HepG2 (cell line): ENCODE measurements around the gene RUSF1. TPM values are rescaled to one million over a fixed set of nuclear protein-coding genes. Genes with fewer than 3 reads are reported as not detected.
A peak's percentile ranks its signal among the peaks of the same experiment; 100 is the strongest.

Source experiments
- CEBPB ChIP-seq: IDR thresholded peaks from 2 replicates; pipeline ENCODE4 v1.6.1; 2011; ENCODE audit warnings: low read depth, low read length, improper control_type of control experiment, borderline replicate concordance
- DMAP1 ChIP-seq: IDR thresholded peaks from 2 replicates; pipeline ENCODE4 v1.6.1; 2016
- FIP1L1 ChIP-seq: fragments of 200-400 bp; formaldehyde crosslinking; IDR thresholded peaks from 2 replicates; pipeline ENCODE4 v1.6.1; 2018; ENCODE audit warnings: low read depth, mild to moderate bottlenecking, low read length, moderate library complexity, borderline replicate concordance; ENCODE audit not compliant: insufficient read depth
- HMG20B ChIP-seq: conservative IDR thresholded peaks from 2 replicates; pipeline ENCODE4 v1.6.1; 2016; ENCODE audit warnings: missing genetic modification reagents, missing compliant biosample characterization
- HNRNPH1 ChIP-seq: fragments of 200-400 bp; formaldehyde crosslinking; optimal IDR thresholded peaks from 2 replicates; pipeline ENCODE3; 2017; ENCODE audit warnings: mild to moderate bottlenecking, low read depth, low read length
- MIER3 ChIP-seq: IDR thresholded peaks from 2 replicates; pipeline ENCODE4 v1.6.1; 2016; ENCODE audit warnings: missing compliant biosample characterization, borderline replicate concordance
- MTA1 ChIP-seq: sonication (generic); formaldehyde crosslinking; IDR thresholded peaks from 2 replicates; pipeline ENCODE4 v1.4.0; 2020; ENCODE audit warnings: missing genetic modification reagents, mild to moderate bottlenecking, borderline replicate concordance
- NFRKB ChIP-seq: fragments of 450-650 bp; IDR thresholded peaks from 2 replicates; pipeline ENCODE4 v1.6.1; 2017
- PATZ1 ChIP-seq: sonication (generic); formaldehyde crosslinking; IDR thresholded peaks from 2 replicates; pipeline ENCODE4 v1.4.0; 2020; ENCODE audit warnings: missing genetic modification reagents
- PAWR ChIP-seq: sonication (generic); formaldehyde crosslinking; IDR thresholded peaks from 2 replicates; pipeline ENCODE4 v1.4.0; 2020; ENCODE audit warnings: missing genetic modification reagents, mild to moderate bottlenecking, borderline replicate concordance
- PHF8 ChIP-seq: sonication (generic); formaldehyde crosslinking; IDR thresholded peaks from 2 replicates; pipeline ENCODE4 v1.5.0; 2020; ENCODE audit warnings: missing genetic modification reagents
- POLR2G ChIP-seq: fragments of 200-400 bp; formaldehyde crosslinking; IDR thresholded peaks from 2 replicates; pipeline ENCODE4 v1.6.1; 2018; ENCODE audit warnings: mild to moderate bottlenecking, low read depth, low read length, moderate library complexity
- RFX5 ChIP-seq: IDR thresholded peaks from 2 replicates; pipeline ENCODE4 v1.6.1; 2011; ENCODE audit warnings: low read depth, low read length, improper control_type of control experiment
- SOX13 ChIP-seq, 3 experiments: fragments of 450-650 bp in 1 of 3; sonication (generic) in 1 of 3; formaldehyde crosslinking in 1 of 3; IDR thresholded peaks in 2 of 3; conservative IDR thresholded peaks in 1 of 3; 2 replicates each; pipeline versions ENCODE4 v1.5.0 to v1.6.1; 2016 to 2020; ENCODE audit warnings: antibody characterized with exemption in 1 of 3, mild to moderate bottlenecking in 1 of 3, missing compliant biosample characterization in 1 of 3, missing genetic modification reagents in 1 of 3, moderate library complexity in 1 of 3
- WIZ ChIP-seq: sonication (generic); formaldehyde crosslinking; IDR thresholded peaks from 2 replicates; pipeline ENCODE4 v1.5.1; 2020; ENCODE audit warnings: mild to moderate bottlenecking, missing genetic modification reagents
- ZFP37 ChIP-seq: sonication (generic); formaldehyde crosslinking; IDR thresholded peaks from 2 replicates; pipeline ENCODE4 v1.4.0; 2020; ENCODE audit warnings: missing genetic modification reagents, borderline replicate concordance
- ZNF12 ChIP-seq: sonication (generic); formaldehyde crosslinking; IDR thresholded peaks from 2 replicates; pipeline ENCODE4 v1.5.0; 2020; ENCODE audit warnings: missing genetic modification reagents
- ZNF138 ChIP-seq: sonication (generic); formaldehyde crosslinking; IDR thresholded peaks from 2 replicates; pipeline ENCODE4 v1.5.0; 2020; ENCODE audit warnings: mild to moderate bottlenecking, low read depth, missing genetic modification reagents
- ZNF317 ChIP-seq: sonication (generic); formaldehyde crosslinking; IDR thresholded peaks from 2 replicates; pipeline ENCODE4 v1.5.0; 2020; ENCODE audit warnings: mild to moderate bottlenecking, missing genetic modification reagents
- ZNF562 ChIP-seq: sonication (generic); formaldehyde crosslinking; IDR thresholded peaks from 2 replicates; pipeline ENCODE4 v1.8.0; 2022; ENCODE audit warnings: missing genetic modification reagents, borderline replicate concordance
- ZNF644 ChIP-seq: IDR thresholded peaks from 2 replicates; pipeline ENCODE4 v1.6.1; 2016; ENCODE audit warnings: low read depth
- ZNF678 ChIP-seq: sonication (generic); formaldehyde crosslinking; IDR thresholded peaks from 2 replicates; pipeline ENCODE4 v1.4.0; 2020; ENCODE audit warnings: mild to moderate bottlenecking, missing genetic modification reagents
- ZNF737 ChIP-seq: sonication (generic); formaldehyde crosslinking; IDR thresholded peaks from 2 replicates; pipeline ENCODE4 v1.5.0; 2020; ENCODE audit warnings: missing genetic modification reagents, mild to moderate bottlenecking, borderline replicate concordance
- ZNF792 ChIP-seq: IDR thresholded peaks from 2 replicates; pipeline ENCODE4 v1.6.1; 2016
- polyA plus RNA-seq, 8 experiments: library from polyadenylated mRNA; depleted of rRNA in 3 of 8; stranded (reverse) in 7 of 8; unstranded in 1 of 8; fragments of >200 nt; fragmentation: Illumina TruSeq in 4 of 8; extraction: Trizol in 4 of 8; gene quantifications; 2 replicates each; pipeline versions ENCODE4 v1.2.1 to v1.2.3, GENCODE V29; 2011 to 2016; ENCODE audit warnings: low read depth in 4 of 8, missing spikeins in 1 of 8, mixed read lengths in 1 of 8; ENCODE audit not compliant: insufficient read depth in 1 of 8
- total RNA-seq, 5 experiments: library from RNA; depleted of rRNA; stranded (reverse); fragments of >200 nt; fragmentation: Illumina TruSeq; extraction: Trizol; gene quantifications; 2 replicates each; pipeline ENCODE4 v1.2.3, GENCODE V29; 2016; ENCODE audit warnings: low read depth in 1 of 5
- TF ChIP-seq, protein P1 (sequence below): sonication (generic); formaldehyde crosslinking; IDR thresholded peaks from 2 replicates; pipeline ENCODE4 v1.4.0; 2020; ENCODE audit warnings: missing genetic modification reagents

The RUSF1 gene
- total and polyA plus RNA-seq, 2 of the 13 experiments (the other 11 are each of a cell fraction or from before 2014, with no cell fraction given) = 40.8 to 50.2 TPM

DNA sequence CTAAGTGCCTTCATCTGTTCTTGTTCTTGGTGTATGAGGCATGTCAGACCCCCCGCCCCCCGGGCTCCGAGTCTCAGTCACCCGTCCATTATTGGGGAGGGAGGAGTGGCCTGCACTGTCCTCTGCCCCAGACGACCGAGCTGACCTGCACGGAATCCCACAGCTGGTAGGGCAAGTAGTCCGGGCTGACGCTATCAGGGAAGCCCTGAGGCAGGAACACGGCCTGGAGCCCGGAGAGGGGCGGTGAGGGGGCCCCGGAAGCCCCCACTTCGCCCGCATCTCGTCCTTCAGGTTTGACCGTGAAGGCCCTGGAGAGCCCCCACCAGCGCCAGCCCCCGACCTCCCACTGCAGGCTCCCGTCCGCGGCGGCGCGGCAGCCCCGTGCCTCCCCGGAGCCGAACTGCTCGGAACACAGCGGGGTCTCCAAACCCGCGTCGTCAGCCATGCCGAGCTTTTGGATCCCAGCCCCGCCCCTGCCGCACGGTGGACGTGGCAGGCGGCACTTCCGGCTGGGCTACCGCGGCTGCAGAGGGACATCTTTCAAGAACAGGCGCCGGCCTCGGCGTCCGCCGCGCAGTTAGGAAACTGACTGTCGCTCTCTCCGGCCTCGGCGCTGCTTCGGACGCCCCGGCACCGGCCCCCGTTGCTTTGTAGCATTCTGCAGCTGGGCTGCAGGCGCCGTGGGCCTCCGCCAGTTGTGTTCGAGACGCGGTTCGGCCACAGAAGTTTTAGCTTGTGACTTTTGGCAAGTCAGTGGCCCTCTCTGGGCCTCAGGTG, at the start of gene RUSF1 (continued):
- TF ChIP-seq PAWR (peak; percentile 62; the same call in 1 of the 2 replicates), DMAP1 (CRISPR knock-in tag) (peak; percentile 100), MIER3 (CRISPR knock-in tag) (peak; percentile 91; the same call in 1 of the 2 replicates), ZNF792 (peak; percentile 93; the same call in 1 of the 2 replicates), ZNF678 (peak; percentile 50), PATZ1 (peak; percentile 93), ZNF138 (CRISPR knock-in tag) (peak; percentile 84), MTA1 (CRISPR knock-in tag) (peak; percentile 86; the same call in 1 of the 2 replicates), CEBPB (no peak), WIZ (CRISPR knock-in tag) (peak; percentile 96; the same call in 1 of the 2 replicates), POLR2G (peak; percentile 98), NFRKB (0 out of 2 replicates have a peak, but pooled peaks have one; percentile 11), PHF8 (CRISPR knock-in tag) (peak; percentile 99), ZFP37 (CRISPR knock-in tag) (peak; percentile 27; the same call in 1 of the 2 replicates), ZNF644 (CRISPR knock-in tag) (0 out of 2 replicates have a peak, but pooled peaks have one; percentile 26), ZNF317 (peak; percentile 83; the same call in 1 of the 2 replicates), ZNF562 (no peak), HNRNPH1 (peak; percentile 33), ZNF737 (CRISPR knock-in tag) (peak; percentile 73; the same call in 1 of the 2 replicates), HMG20B (CRISPR knock-in tag) (0 out of 2 replicates have a peak, but pooled peaks have one; percentile 20), SOX13 (IDR thresholded peaks at IDR 0.05) (peak; percentile 37; the same call in 1 of the 2 replicates), SOX13 (CRISPR knock-in tag; conservative IDR thresholded peaks at IDR 0.05 in 1 of 2, IDR thresholded peaks at IDR 0.05 in 1 of 2) (peak in 1 of 2 experiments; percentile 66; a peak in 3 of 4 replicates), FIP1L1 (no peak), ZNF12 (CRISPR knock-in tag) (peak; percentile 71; the same call in 1 of the 2 replicates), RFX5 (0 out of 2 replicates have a peak, but pooled peaks have one; percentile 17)
- TF ChIP-seq, protein P1, sequence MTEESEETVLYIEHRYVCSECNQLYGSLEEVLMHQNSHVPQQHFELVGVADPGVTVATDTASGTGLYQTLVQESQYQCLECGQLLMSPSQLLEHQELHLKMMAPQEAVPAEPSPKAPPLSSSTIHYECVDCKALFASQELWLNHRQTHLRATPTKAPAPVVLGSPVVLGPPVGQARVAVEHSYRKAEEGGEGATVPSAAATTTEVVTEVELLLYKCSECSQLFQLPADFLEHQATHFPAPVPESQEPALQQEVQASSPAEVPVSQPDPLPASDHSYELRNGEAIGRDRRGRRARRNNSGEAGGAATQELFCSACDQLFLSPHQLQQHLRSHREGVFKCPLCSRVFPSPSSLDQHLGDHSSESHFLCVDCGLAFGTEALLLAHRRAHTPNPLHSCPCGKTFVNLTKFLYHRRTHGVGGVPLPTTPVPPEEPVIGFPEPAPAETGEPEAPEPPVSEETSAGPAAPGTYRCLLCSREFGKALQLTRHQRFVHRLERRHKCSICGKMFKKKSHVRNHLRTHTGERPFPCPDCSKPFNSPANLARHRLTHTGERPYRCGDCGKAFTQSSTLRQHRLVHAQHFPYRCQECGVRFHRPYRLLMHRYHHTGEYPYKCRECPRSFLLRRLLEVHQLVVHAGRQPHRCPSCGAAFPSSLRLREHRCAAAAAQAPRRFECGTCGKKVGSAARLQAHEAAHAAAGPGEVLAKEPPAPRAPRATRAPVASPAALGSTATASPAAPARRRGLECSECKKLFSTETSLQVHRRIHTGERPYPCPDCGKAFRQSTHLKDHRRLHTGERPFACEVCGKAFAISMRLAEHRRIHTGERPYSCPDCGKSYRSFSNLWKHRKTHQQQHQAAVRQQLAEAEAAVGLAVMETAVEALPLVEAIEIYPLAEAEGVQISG (CRISPR knock-in tag) = peak; percentile 96
